ENCODE data around the gene S1PR3. TPM values are rescaled to one million over a fixed set of nuclear protein-coding genes. Genes with fewer than 3 reads are reported as not detected.

S1PR3 gene
- total RNA-seq, 1 experiment from 2014 or later: 2.8 TPM

DNA sequence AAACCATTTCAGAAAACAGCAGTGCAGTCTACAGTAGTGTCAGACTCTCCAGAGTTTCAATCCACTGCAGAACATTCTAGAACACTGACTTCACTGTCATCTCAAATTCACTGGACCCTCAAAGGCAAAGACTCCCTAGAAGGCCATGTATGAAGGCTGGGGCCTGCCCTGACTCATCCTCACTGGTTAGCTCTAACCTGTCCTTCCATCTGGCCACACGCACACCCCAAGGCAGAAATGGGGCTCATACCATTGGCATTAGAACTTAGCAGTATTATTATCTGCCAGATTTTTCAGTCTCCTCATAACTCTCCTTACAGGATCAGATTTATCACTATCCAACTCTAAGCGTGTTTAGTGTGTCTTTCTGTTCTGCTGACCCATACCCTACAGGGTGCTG is 20.4 kb downstream of the S1PR3 start:
- Mint-ChIP-seq H3K27me3 (ENCODE audit: insufficient read depth, unreplicated experiment) (no peaks in the 10 kb centered on the region), H3K4me3 (ENCODE audit: unreplicated experiment) (no peak overlapping the region), H3K9me3 (ENCODE audit: unreplicated experiment) (no peaks in the 10 kb centered on the region), H3K36me3 (ENCODE audit: insufficient read depth, unreplicated experiment) (no peaks in the 10 kb centered on the region), H3K4me1 (ENCODE audit: insufficient read depth, unreplicated experiment) (peaks cover 14% of the 10 kb centered on the region), H3K27ac (ENCODE audit: low read depth, unreplicated experiment) (no peak overlapping the region)
- ChIA-PET POLR2A (no interaction called here), CTCF (interaction anchor here (1.2 to 2.1 kb wide), 3 partner anchors 11 to 267 kb away, joined by 4 to 6 read pairs (median 5); no protein-coding TSS in a partner anchor)
- intact Hi-C loops (cut with micrococcal nuclease): no loop called here
- no TSS peak for BruUV-seq (replicated peaks)
- TF ChIP-seq, protein P1, sequence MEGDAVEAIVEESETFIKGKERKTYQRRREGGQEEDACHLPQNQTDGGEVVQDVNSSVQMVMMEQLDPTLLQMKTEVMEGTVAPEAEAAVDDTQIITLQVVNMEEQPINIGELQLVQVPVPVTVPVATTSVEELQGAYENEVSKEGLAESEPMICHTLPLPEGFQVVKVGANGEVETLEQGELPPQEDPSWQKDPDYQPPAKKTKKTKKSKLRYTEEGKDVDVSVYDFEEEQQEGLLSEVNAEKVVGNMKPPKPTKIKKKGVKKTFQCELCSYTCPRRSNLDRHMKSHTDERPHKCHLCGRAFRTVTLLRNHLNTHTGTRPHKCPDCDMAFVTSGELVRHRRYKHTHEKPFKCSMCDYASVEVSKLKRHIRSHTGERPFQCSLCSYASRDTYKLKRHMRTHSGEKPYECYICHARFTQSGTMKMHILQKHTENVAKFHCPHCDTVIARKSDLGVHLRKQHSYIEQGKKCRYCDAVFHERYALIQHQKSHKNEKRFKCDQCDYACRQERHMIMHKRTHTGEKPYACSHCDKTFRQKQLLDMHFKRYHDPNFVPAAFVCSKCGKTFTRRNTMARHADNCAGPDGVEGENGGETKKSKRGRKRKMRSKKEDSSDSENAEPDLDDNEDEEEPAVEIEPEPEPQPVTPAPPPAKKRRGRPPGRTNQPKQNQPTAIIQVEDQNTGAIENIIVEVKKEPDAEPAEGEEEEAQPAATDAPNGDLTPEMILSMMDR (IDR thresholded peaks at IDR 0.05; ENCODE audit: unreplicated experiment): no peak
- no peak for DNase-seq (ENCODE audit: unreplicated experiment)

DNA sequence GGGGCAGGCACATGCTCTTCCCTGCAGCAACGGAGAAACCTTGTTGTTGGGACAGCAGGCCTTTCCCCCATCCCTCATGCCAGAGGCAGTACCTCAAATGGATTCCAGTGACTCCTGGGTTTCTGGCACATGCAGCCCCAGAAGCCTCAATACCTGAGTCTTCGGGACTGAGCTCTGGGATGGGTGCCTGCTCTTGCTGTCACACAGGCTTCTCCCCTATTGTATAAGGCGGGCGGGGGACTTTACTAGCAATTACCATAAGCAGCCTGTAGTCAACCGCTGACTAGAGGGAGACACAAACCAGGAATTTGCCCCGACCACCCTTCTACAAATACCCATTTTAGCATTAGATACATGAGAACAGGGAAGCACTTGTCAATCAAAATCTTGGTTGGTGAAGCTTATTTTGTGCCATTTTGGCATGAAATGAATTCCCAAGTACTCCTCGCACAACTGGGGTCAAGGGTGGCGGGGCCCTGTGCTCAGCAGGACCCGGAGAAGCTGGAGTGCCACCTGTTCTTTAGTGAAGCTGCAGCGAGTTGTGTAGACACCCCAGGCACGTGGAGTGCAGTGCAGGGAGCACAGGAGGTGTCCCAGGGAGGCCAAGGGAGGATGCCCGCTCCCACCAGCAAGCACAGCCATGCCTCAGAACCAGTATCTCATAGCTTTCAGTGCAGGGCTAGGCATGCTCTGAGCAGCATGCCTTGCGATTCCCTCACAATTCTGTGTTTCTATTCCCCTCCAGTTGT is 21.2 kb downstream of the S1PR3 start:
- intact Hi-C loops (cut with micrococcal nuclease): no loop called here
- Mint-ChIP-seq H3K4me1 (ENCODE audit: insufficient read depth, unreplicated experiment) (peaks cover 10% of the 10 kb centered on the region), H3K36me3 (ENCODE audit: insufficient read depth, unreplicated experiment) (no peaks in the 10 kb centered on the region), H3K27ac (ENCODE audit: low read depth, unreplicated experiment) (no peak overlapping the region), H3K4me3 (ENCODE audit: unreplicated experiment) (no peak overlapping the region), H3K9me3 (ENCODE audit: unreplicated experiment) (no peaks in the 10 kb centered on the region), H3K27me3 (ENCODE audit: insufficient read depth, unreplicated experiment) (no peaks in the 10 kb centered on the region)
- no peak for DNase-seq (ENCODE audit: unreplicated experiment)
- TF ChIP-seq, protein P1 (IDR thresholded peaks at IDR 0.05; ENCODE audit: unreplicated experiment): no peak
- ChIA-PET POLR2A (no interaction called here), CTCF (interaction anchor here (0.6 to 1.4 kb wide), 2 partner anchors 12 to 269 kb away, joined by 4 read pairs; no protein-coding TSS in a partner anchor)
- BruUV-seq (replicated peaks): no TSS peak

DNA sequence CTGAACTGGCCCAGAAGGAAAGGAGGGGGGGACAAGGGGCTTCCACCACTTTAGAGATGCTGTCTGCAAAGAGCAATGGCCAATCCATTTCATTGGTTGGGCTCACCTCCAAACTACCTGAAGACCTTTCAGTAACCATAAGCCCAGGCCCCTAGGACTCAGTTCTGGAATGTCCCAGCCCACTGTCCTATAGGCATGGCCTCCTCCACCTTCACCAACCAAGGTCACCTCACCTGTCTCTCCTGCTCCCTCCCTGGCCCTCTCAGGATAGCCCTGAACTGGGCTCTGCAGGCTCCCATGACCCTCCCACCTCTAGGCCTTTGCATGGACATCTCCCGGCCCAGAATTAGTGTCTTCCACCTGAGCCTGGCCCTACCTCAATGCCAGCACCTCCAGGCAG is 22.4 kb downstream of the S1PR3 start:
- no peaks in the 10 kb centered on the region for H3K36me3 Mint-ChIP-seq (ENCODE audit: insufficient read depth, unreplicated experiment)
- ChIA-PET CTCF (no interaction called here), POLR2A (no interaction called here)
- DNase-seq (ENCODE audit: unreplicated experiment): no peak
- BruUV-seq (replicated peaks): no TSS peak
- H3K9me3 Mint-ChIP-seq (ENCODE audit: unreplicated experiment): no peaks in the 10 kb centered on the region
- H3K4me3 Mint-ChIP-seq (ENCODE audit: unreplicated experiment): no peak overlapping the region
- no peak overlapping the region for H3K27ac Mint-ChIP-seq (ENCODE audit: low read depth, unreplicated experiment)
- H3K27me3 Mint-ChIP-seq (ENCODE audit: insufficient read depth, unreplicated experiment): no peaks in the 10 kb centered on the region
- TF ChIP-seq, protein P1 (IDR thresholded peaks at IDR 0.05; ENCODE audit: unreplicated experiment): no peak
- peaks cover 6% of the 10 kb centered on the region for H3K4me1 Mint-ChIP-seq (ENCODE audit: insufficient read depth, unreplicated experiment)
- intact Hi-C loops (cut with micrococcal nuclease): no loop called here

DNA sequence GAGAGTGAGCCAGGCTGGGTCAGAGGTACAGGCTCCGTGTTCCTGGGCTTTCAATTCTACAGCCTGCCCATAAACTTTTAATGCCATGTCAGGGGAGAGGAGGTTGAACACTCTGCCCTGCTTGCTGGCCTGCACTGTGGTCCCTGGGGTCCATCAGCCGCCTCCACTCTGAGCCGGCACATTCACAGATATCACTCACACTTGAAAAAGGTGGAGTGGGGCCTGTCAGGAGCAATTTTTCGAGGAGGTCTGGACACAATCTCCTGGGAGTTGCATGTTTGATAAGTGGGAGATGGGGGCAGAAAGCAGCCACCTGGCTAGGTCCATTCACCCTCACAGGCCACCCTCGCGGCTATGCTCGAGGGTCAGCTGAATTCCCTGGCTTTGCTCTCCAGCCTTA is 22.9 kb downstream of the S1PR3 start:
- TF ChIP-seq, protein P1 (IDR thresholded peaks at IDR 0.05; ENCODE audit: unreplicated experiment): no peak
- no peak overlapping the region for H3K4me3 Mint-ChIP-seq (ENCODE audit: unreplicated experiment)
- peaks cover 6% of the 10 kb centered on the region for H3K4me1 Mint-ChIP-seq (ENCODE audit: insufficient read depth, unreplicated experiment)
- intact Hi-C loops (cut with micrococcal nuclease): no loop called here
- BruUV-seq (replicated peaks): no TSS peak
- H3K36me3 Mint-ChIP-seq (ENCODE audit: insufficient read depth, unreplicated experiment): no peaks in the 10 kb centered on the region
- H3K27me3 Mint-ChIP-seq (ENCODE audit: insufficient read depth, unreplicated experiment): no peaks in the 10 kb centered on the region
- no peak overlapping the region for H3K27ac Mint-ChIP-seq (ENCODE audit: low read depth, unreplicated experiment)
- DNase-seq (ENCODE audit: unreplicated experiment): no peak
- POLR2A ChIA-PET: interaction anchor here (0.6 kb wide), 1 partner anchor 540 kb away, joined by 4 read pairs; no protein-coding TSS in a partner anchor
- CTCF ChIA-PET: interaction anchor here (0.8 kb wide), 1 partner anchor 9 kb away, joined by 3 read pairs; no protein-coding TSS in a partner anchor
- no peaks in the 10 kb centered on the region for H3K9me3 Mint-ChIP-seq (ENCODE audit: unreplicated experiment)

All from MCF 10A (cell line).